Sigmoid colon (tissue), 3 donors: Measurements from ENCODE around the gene GPSM3.

Experiments used
- CTCF ChIP-seq, 4 experiments: fragments of 450-650 bp in 3 of 4; fragments of 200-600 bp in 1 of 4; IDR thresholded peaks; one replicate each; pipeline ENCODE4 v1.5.1; 2016 to 2019; ENCODE audit warnings: antibody characterized with exemption in 4 of 4, mild to moderate bottlenecking in 3 of 4, moderate library complexity in 2 of 4
- POLR2A ChIP-seq, 2 donors: fragments of 450-650 bp; IDR thresholded peaks; one replicate each; pipeline ENCODE4 v1.6.1; 2016; ENCODE audit warnings: antibody characterized with exemption in 2 of 2, mild to moderate bottlenecking in 2 of 2, moderate library complexity in 2 of 2

GRCh38 chr6:32215617-32216016 lies 23.2 kb upstream of the GPSM3 start:
- TF ChIP-seq CTCF (IDR thresholded peaks at IDR 0.05), result no peak
- no peak for TF ChIP-seq POLR2A (IDR thresholded peaks at IDR 0.05)
